ENCODE results near the gene ICE2. TPM values are rescaled to one million over a fixed set of nuclear protein-coding genes. Genes with fewer than 3 reads are reported as not detected.

ICE2 gene
- total RNA-seq, 4 donors from 2014 or later: 18.2 to 89.9 (median 43.7) TPM

- intact Hi-C loops (cut with DNase I; ENCODE audit: low total_unique reads): no loop called here
- no peak for TF ChIP-seq CTCF (IDR thresholded peaks at IDR 0.05)
- no peak for TF ChIP-seq POLR2A (IDR thresholded peaks at IDR 0.05)
These were observed 2.2 kb downstream of the ICE2 start for GRCh38 chr15:60476713-60477112.

DNA sequence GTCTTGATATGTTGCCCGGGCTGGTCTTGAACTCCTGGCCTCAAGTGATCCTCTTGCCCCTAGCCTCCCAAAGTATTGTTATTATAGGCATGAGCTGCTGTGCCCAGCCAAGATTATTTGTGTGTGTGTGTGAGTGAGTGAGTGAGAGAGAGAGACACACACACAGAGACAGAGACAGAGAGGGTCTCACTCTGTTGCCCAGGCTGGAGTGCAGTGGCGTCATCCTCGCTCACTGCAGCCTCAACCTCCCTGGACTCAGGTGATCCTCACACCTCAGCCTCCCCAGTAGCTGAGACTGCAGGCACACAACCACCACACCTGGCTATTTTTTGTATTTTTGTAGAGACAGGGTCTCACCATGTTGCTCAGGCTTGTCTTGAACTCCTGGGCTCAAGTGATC lies 5.8 kb downstream of the ICE2 start:
- H3K27ac ChIP-seq: no peak overlapping the region
- intact Hi-C loops (cut with DNase I; ENCODE audit: low total_unique reads): no loop called here
- H3K4me1 ChIP-seq: peaks cover 8 to 17% of the 10 kb centered on the region in 2 donors
- H3K9me3 ChIP-seq: no peaks in the 10 kb centered on the region
- no peaks in the 10 kb centered on the region for H3K27me3 ChIP-seq
- H3K36me3 ChIP-seq: no peaks in the 10 kb centered on the region
- no peak for DNase-seq
- no peak for TF ChIP-seq CTCF (IDR thresholded peaks at IDR 0.05)
- no peak for TF ChIP-seq POLR2A (IDR thresholded peaks at IDR 0.05)
- no peak overlapping the region for H3K4me3 ChIP-seq

More at GRCh38 chr15:60476713-60477112, 2.2 kb downstream of the ICE2 start:
- Histone ChIP-seq H3K27me3 (no peaks in the 10 kb centered on the region), H3K9me3 (no peaks in the 10 kb centered on the region), H3K36me3 (no peaks in the 10 kb centered on the region), H3K27ac (no peak overlapping the region), H3K4me3 (no peak overlapping the region), H3K4me1 (peaks cover 10 to 17% of the 10 kb centered on the region in 2 donors)
- no peak for DNase-seq

DNA sequence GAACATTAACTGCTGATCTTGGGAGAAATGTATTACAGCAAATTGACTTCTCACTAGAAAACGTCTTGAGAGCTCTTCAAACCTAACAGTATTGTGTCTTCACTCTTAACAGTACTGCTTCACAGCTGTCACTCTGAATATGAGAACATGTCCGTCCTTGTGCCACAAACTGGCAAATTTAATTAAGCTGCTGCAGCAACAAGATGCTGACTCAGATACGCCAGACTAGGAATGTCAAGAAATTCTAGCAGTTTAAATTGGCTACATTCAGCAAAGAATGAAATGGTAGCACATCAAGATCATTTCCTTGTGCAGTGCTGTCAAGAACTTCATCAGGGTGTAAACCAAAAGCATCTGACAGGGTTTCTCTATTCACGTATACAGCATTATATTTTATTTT lies 7.6 kb downstream of the ICE2 start:
- Histone ChIP-seq H3K27ac (no peak overlapping the region), H3K4me3 (no peak overlapping the region), H3K4me1 (no peaks in the 10 kb centered on the region), H3K36me3 (no peaks in the 10 kb centered on the region), H3K27me3 (no peaks in the 10 kb centered on the region), H3K9me3 (no peaks in the 10 kb centered on the region)
- intact Hi-C loops (cut with DNase I; ENCODE audit: low total_unique reads): no loop called here
- TF ChIP-seq CTCF (IDR thresholded peaks at IDR 0.05): no peak
- TF ChIP-seq POLR2A (IDR thresholded peaks at IDR 0.05): no peak
- no peak for DNase-seq

- no peaks in the 10 kb centered on the region for H3K9me3 ChIP-seq
- no peaks in the 10 kb centered on the region for H3K27me3 ChIP-seq
- intact Hi-C loops (cut with DNase I; ENCODE audit: low total_unique reads): no loop called here
- no peaks in the 10 kb centered on the region for H3K36me3 ChIP-seq
- H3K4me3 ChIP-seq: no peak overlapping the region
- no peak for DNase-seq
- no peaks in the 10 kb centered on the region for H3K4me1 ChIP-seq
- no peak overlapping the region for H3K27ac ChIP-seq
- no peak for TF ChIP-seq CTCF (IDR thresholded peaks at IDR 0.05)
- no peak for TF ChIP-seq POLR2A (IDR thresholded peaks at IDR 0.05)
These were observed 8.9 kb downstream of the ICE2 start for GRCh38 chr15:60469893-60470641.

DNA sequence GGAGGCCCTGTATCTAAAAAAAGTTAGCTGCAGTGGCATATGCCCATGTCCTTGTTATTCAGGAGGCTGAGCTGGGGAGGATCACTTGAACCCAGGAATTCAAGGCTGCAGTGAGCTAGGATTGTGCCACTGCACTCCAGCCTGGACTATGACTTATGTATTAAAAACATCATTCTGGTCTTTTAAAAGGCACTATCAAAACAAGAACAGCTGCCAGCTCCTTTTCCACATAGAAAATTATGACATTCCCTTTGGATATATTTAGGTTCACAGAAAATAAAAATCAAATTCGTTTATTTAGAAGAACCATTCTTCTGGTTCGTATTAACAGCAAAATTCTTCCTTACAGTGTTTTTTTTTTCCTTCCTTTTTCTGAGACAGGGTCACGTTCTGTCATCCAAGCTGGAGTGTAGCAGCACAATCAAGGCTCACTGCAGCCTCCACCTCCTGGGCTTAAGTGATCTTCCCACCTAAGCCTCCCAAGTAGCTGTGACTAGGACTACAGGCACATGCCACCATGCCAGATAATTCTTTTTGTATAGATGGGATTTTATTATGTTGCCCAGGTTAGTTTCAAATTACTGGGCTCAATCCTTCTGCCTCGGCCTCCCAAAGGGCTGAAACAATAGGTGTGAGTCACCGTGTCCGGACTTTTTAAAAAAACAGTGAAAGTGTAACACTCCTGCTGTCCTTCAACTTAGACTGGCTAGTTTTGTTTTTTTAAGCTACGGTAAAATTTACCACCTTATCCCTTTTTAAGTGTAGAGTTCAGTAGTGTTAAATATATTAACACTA lies 13.9 kb downstream of the ICE2 start:
- Histone ChIP-seq H3K36me3 (no peaks in the 10 kb centered on the region), H3K4me3 (no peak overlapping the region), H3K9me3 (no peaks in the 10 kb centered on the region), H3K4me1 (no peaks in the 10 kb centered on the region), H3K27me3 (no peaks in the 10 kb centered on the region), H3K27ac (no peak overlapping the region)
- intact Hi-C loops (cut with DNase I; ENCODE audit: low total_unique reads): no loop called here
- DNase-seq: no peak
- TF ChIP-seq CTCF (IDR thresholded peaks at IDR 0.05): no peak
- TF ChIP-seq POLR2A (IDR thresholded peaks at IDR 0.05): no peak

Data from uterus (tissue), 4 donors.